ENCODE measurements around the gene APOBEC3H. TPM values are rescaled to one million over a fixed set of nuclear protein-coding genes. Genes with fewer than 3 reads are reported as not detected.

The APOBEC3H gene
- total RNA-seq, 1 experiment from 2014 or later, result 0.87 TPM

DNA sequence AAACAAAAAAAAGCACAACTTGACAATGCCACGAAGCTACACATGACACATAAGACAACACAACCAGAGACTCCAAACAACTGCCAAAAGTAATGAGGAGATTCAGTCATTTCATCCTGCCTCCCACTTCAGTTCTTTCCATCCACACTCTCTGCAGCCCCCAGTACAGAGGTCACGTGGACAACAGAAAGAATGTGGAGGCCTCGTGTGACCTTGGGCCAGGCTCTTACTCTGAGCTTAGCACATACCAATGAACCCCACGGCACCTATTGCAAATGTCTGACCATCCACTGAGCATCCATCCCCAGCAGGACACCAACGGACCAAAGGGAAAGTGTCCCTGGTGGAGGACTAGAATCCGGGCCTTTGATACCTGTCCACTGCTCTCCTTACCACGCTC is 42.9 kb downstream of the APOBEC3H start:
- CTCF ChIA-PET, result no interaction called here
- Histone ChIP-seq H3K9ac (ENCODE audit: low read length) (no peak overlapping the region), H3K27me3 (ENCODE audit: low read length) (no peaks in the 10 kb centered on the region), H3K27ac (ENCODE audit: low read length) (no peak overlapping the region), H3K79me2 (ENCODE audit: low read length) (no peaks in the 10 kb centered on the region), H3K4me3 (ENCODE audit: low read length) (no peak overlapping the region), H3F3A (ENCODE audit: low read length, unreplicated experiment) (no peaks in the 10 kb centered on the region), H2AFZ (ENCODE audit: low read length) (no peak overlapping the region), H3K9me2 (replicated peaks; ENCODE audit: low read length) (no peaks in the 10 kb centered on the region), H3K9me3 (ENCODE audit: low read length) (no peaks in the 10 kb centered on the region), H3K4me2 (ENCODE audit: low read length) (no peak overlapping the region), H3K36me3 (ENCODE audit: low read depth, low read length) (no peaks in the 10 kb centered on the region), H3K4me1 (ENCODE audit: insufficient read depth, low read length) (peaks cover 10% of the 10 kb centered on the region; the same call in 1 of the 2 replicates), H4K20me1 (ENCODE audit: low read length) (no peaks in the 10 kb centered on the region)
- intact Hi-C loops (cut with micrococcal nuclease), result no loop called here
- no peak for TF ChIP-seq EZH2 (IDR thresholded peaks at IDR 0.05; ENCODE audit: low read length, unreplicated experiment)
- TF ChIP-seq, protein P1, sequence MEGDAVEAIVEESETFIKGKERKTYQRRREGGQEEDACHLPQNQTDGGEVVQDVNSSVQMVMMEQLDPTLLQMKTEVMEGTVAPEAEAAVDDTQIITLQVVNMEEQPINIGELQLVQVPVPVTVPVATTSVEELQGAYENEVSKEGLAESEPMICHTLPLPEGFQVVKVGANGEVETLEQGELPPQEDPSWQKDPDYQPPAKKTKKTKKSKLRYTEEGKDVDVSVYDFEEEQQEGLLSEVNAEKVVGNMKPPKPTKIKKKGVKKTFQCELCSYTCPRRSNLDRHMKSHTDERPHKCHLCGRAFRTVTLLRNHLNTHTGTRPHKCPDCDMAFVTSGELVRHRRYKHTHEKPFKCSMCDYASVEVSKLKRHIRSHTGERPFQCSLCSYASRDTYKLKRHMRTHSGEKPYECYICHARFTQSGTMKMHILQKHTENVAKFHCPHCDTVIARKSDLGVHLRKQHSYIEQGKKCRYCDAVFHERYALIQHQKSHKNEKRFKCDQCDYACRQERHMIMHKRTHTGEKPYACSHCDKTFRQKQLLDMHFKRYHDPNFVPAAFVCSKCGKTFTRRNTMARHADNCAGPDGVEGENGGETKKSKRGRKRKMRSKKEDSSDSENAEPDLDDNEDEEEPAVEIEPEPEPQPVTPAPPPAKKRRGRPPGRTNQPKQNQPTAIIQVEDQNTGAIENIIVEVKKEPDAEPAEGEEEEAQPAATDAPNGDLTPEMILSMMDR (conservative IDR thresholded peaks at IDR 0.05; ENCODE audit: low read depth, low read length), result no peak
- POLR2A ChIA-PET (ENCODE audit: unreplicated experiment), result no interaction called here
- ATAC-seq (no peak), DNase-seq (no peak)
- no TSS peak for BruUV-seq (replicated peaks)

DNA sequence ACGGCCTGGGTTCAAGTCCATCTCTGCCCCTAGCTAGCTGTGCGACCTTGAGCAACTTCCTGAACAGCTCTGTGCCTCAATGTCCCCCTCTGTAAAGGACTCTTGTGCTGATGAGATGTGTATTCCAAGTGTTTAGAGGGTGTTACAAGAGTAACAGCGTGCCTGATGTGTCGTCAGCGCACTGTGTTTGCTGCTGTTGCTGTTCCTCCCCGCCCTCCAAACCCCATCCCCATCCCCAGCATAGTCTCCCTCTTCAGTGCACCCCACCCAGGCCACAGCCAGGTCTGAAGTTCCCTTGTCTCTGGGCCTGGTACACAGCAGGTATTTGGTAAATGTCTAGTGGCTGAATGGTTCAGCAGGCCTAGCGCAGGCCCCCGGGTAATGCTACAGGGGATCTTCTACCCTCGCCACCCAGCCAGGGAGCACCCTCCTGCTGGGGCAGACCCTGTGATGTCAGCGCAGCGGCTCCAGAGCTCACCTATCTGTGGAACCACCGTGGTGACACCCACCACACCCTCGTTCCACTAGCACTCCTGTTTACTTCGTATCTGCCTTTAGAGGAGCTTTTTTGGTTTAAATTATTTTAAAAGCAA is 45.1 kb downstream of the APOBEC3H start:
- no peak overlapping the region for H3K4me2 ChIP-seq (ENCODE audit: low read length)
- no peaks in the 10 kb centered on the region for H3K36me3 ChIP-seq (ENCODE audit: low read depth, low read length)
- H3K27me3 ChIP-seq (ENCODE audit: low read length), result no peaks in the 10 kb centered on the region
- H3K9me3 ChIP-seq (ENCODE audit: low read length), result no peaks in the 10 kb centered on the region
- no peak overlapping the region for H3K4me3 ChIP-seq (ENCODE audit: low read length)
- POLR2A ChIA-PET (ENCODE audit: unreplicated experiment), result no interaction called here
- H4K20me1 ChIP-seq (ENCODE audit: low read length), result no peaks in the 10 kb centered on the region
- H3K79me2 ChIP-seq (ENCODE audit: low read length), result no peaks in the 10 kb centered on the region
- H3K9me2 ChIP-seq (replicated peaks; ENCODE audit: low read length), result no peaks in the 10 kb centered on the region
- BruUV-seq (replicated peaks), result no TSS peak
- TF ChIP-seq EZH2phosphoT487 (IDR thresholded peaks at IDR 0.05; ENCODE audit: borderline replicate concordance, low read length) (no peak), EZH2 (IDR thresholded peaks at IDR 0.05; ENCODE audit: low read length, unreplicated experiment) (no peak)
- TF ChIP-seq, protein P1 (conservative IDR thresholded peaks at IDR 0.05; ENCODE audit: low read depth, low read length), result no peak
- no peaks in the 10 kb centered on the region for H3F3A ChIP-seq (ENCODE audit: low read length, unreplicated experiment)
- no peak overlapping the region for H3K27ac ChIP-seq (ENCODE audit: low read length)
- no peak for ATAC-seq
- intact Hi-C loops (cut with micrococcal nuclease), result no loop called here
- DNase-seq, result no peak
- peaks cover 10% of the 10 kb centered on the region; the same call in 1 of the 2 replicates for H3K4me1 ChIP-seq (ENCODE audit: insufficient read depth, low read length)
- H2AFZ ChIP-seq (ENCODE audit: low read length), result no peak overlapping the region
- no peak overlapping the region for H3K9ac ChIP-seq (ENCODE audit: low read length)
- CTCF ChIA-PET, result no interaction called here

DNA sequence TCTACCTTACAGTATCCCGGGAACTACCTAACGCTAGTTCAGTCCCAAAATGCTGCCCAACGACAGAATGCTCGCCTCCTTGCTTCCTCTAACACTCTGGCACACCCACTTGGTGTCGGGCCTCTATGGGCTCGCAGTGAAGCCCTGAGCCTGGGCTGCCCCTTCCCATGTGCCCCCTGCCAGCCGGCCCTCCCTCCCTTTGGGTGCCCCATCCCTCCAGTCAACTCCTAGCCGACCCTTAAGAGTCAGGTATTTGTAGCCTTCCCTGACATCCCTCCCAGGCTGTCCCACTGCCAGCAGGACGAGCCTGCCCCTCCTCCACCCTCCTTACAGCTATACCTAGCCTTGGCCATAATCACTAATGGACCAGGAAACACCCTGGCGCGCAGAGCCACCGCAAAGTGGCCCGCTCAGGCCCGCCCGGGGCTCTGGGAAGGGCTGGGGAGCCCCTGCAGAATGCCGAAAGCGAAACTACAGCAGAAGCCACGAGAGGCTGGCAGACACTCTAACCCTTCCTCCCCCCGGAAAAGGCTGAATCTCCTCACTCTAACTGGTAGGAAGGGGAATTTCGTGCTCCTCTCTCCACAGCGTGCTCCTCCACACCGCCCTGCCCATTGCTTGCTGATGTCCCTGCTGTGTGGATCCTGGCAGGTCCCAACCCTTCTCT is 47.2 kb downstream of the APOBEC3H start:
- H3F3A ChIP-seq (ENCODE audit: low read length, unreplicated experiment), result no peaks in the 10 kb centered on the region
- no peaks in the 10 kb centered on the region for H3K79me2 ChIP-seq (ENCODE audit: low read length)
- peak; percentile 17 for DNase-seq
- H2AFZ ChIP-seq (ENCODE audit: low read length), result peak overlapping the region; percentile 86
- no peak overlapping the region for H3K27ac ChIP-seq (ENCODE audit: low read length)
- no peaks in the 10 kb centered on the region for H3K9me3 ChIP-seq (ENCODE audit: low read length)
- H4K20me1 ChIP-seq (ENCODE audit: low read length), result no peaks in the 10 kb centered on the region
- H3K4me3 ChIP-seq (ENCODE audit: low read length), result peak overlapping the region; percentile 85
- peaks cover 10% of the 10 kb centered on the region; the same call in 1 of the 2 replicates for H3K4me1 ChIP-seq (ENCODE audit: insufficient read depth, low read length)
- no peaks in the 10 kb centered on the region for H3K36me3 ChIP-seq (ENCODE audit: low read depth, low read length)
- no peaks in the 10 kb centered on the region for H3K27me3 ChIP-seq (ENCODE audit: low read length)
- intact Hi-C loops (cut with micrococcal nuclease), result no loop called here
- CTCF ChIA-PET, result no interaction called here
- POLR2A ChIA-PET (ENCODE audit: unreplicated experiment), result no interaction called here
- BruUV-seq (replicated peaks), result no TSS peak
- H3K4me2 ChIP-seq (ENCODE audit: low read length), result peak overlapping the region; percentile 98
- TF ChIP-seq, protein P1 (conservative IDR thresholded peaks at IDR 0.05; ENCODE audit: low read depth, low read length), result no peak
- TF ChIP-seq EZH2phosphoT487 (IDR thresholded peaks at IDR 0.05; ENCODE audit: borderline replicate concordance, low read length) (no peak), EZH2 (IDR thresholded peaks at IDR 0.05; ENCODE audit: low read length, unreplicated experiment) (no peak)
- ATAC-seq, result peak; percentile 39
- H3K9ac ChIP-seq (ENCODE audit: low read length), result peak overlapping the region; percentile 73; the same call in 1 of the 2 replicates
- no peaks in the 10 kb centered on the region for H3K9me2 ChIP-seq (replicated peaks; ENCODE audit: low read length)

Data from PC-3 (cell line).